GM12865 (cell line): ENCODE results near the gene ZNF518B.

Experiments used
- DNase-seq: peaks from one replicate; pipeline ENCODE4 v3.0.0; 2010; ENCODE audit warnings: low read depth
- H3K4me3 ChIP-seq: 2 replicates; pipeline ENCODE4 v1.5.1; 2011; ENCODE audit warnings: mild to moderate bottlenecking, low read depth, low read length, control low read depth
- TF ChIP-seq, protein P1 (sequence below): IDR thresholded peaks from 2 replicates; pipeline ENCODE4 v1.5.1; 2011; ENCODE audit warnings: low read length, control low read depth, low read depth, inconsistent platforms; ENCODE audit not compliant: insufficient read depth; ENCODE audit errors: missing control alignments

ZNF518B gene

DNA sequence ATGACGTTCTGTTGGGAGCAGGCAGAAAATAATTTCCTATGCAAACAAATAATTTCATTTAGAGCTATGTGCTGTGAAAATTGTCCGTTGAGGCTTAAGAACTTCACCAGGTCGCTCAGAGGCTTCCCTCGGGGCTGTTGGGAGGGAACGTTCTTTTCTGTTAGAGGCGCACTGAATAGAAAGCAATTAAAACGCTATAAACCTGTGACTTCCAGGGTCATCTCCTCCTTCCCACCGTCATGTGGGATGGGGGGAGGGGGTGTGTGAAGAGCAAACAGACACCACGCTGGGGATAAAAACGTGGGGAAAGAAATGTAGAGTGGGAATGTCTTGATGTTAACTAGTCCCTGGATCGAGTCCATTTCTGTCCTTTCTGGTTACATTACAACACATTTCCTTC, 35.2 kb upstream of the ZNF518B start:
- no peak for DNase-seq
- H3K4me3 ChIP-seq = no peak overlapping the region
- TF ChIP-seq, protein P1, sequence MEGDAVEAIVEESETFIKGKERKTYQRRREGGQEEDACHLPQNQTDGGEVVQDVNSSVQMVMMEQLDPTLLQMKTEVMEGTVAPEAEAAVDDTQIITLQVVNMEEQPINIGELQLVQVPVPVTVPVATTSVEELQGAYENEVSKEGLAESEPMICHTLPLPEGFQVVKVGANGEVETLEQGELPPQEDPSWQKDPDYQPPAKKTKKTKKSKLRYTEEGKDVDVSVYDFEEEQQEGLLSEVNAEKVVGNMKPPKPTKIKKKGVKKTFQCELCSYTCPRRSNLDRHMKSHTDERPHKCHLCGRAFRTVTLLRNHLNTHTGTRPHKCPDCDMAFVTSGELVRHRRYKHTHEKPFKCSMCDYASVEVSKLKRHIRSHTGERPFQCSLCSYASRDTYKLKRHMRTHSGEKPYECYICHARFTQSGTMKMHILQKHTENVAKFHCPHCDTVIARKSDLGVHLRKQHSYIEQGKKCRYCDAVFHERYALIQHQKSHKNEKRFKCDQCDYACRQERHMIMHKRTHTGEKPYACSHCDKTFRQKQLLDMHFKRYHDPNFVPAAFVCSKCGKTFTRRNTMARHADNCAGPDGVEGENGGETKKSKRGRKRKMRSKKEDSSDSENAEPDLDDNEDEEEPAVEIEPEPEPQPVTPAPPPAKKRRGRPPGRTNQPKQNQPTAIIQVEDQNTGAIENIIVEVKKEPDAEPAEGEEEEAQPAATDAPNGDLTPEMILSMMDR = no peak

DNA sequence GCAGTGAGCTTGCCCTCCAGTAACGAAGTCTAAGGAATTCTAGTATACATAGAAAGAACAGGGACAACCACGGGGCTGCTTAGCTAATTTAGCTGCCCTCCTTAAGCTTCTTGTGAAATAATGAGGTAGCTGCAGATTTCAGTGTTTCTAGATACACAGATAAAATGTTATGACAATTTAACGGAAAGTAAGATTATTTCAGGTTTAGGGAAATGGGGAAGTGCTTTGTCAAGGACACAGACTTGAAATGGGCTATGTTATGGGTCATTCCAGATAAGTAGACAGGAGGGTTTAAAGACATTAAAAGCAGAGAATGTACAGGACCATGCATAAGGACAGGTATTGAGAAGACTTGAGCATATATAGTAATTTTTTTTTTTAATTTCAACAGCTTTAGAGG, 34.2 kb upstream of the ZNF518B start:
- H3K4me3 ChIP-seq = no peak overlapping the region
- DNase-seq = no peak
- TF ChIP-seq, protein P1 = no peak

DNA sequence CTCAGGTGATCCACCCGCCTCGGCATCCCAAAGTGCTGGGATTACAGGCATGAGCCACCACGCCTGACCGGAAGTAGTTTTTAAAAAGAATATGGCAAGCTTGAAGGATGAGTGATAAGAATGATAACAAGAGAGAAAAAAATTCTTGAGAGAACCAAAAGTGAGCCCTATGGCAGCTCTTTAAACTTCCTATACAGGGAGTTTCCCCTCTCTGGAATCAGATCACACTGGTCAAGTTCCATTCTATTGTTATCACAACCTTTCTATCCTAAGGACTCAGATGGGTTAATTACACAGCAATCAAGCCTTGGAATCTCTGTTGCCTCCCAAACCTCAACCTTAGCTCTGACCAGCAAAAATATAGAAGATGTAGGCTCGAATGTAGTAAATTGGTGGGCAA, 33.8 kb upstream of the ZNF518B start:
- TF ChIP-seq, protein P1 = no peak
- no peak overlapping the region for H3K4me3 ChIP-seq
- no peak for DNase-seq

DNA sequence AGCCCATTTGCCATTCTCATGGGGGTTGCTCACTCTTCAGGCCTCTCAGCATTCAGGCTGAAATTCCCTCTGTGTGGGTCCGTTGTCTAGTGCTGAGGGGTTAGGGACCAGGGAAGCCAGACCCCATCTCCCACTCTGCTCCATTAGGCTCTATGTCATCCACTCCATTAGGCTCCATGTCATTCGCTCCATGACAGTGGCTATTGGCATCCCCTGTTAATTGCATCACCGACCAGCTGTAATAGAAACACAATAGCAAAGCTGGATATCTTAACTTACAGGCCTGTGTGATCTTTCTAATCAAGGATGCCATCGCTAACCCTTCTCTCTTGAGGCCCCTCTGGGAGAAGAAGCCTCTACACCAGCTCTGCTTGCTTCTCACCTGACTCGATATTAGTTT, 25.7 kb upstream of the ZNF518B start:
- TF ChIP-seq, protein P1 = no peak
- DNase-seq = no peak
- no peak overlapping the region for H3K4me3 ChIP-seq

DNA sequence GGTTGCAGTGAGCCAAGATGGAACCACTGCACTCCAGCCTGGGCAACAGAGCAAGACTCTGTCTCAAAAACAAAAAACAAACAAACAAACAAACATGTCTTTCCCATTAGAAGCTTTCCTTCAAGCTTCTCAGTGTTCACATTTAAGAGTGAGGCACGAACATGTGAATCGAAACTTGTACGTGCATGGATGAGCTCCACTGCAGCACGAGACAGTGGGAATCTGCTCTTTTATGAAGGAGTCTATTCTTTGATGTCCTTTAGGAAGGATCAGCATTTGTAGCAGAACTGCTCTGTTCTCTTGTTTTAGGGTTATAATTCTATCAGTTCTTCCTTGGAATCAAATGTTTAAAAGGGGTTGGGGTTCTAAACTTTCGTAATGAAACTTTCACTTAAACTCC, 23.4 kb upstream of the ZNF518B start:
- DNase-seq = no peak
- H3K4me3 ChIP-seq = no peak overlapping the region
- TF ChIP-seq, protein P1 = no peak

DNA sequence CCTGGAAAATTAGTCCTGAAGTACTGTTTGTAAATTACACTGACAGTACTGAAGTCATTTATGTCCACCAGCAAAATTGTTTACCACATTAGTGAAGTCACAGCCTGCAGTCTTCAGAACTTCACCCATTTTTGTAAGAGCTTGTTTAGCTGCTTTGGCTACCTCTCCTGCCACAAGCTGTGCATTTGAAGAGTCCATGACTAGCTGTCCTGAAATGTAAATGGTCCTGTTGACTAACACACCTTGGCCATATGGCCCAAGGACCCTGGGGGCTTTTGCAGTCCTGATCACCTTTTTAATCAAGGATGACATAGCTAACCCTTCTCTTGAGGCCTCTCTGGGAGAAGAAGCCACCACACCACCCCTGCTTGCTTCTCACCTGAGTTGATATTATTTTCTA, 21.4 kb upstream of the ZNF518B start:
- TF ChIP-seq, protein P1 = no peak
- DNase-seq = no peak
- H3K4me3 ChIP-seq = no peak overlapping the region

DNA sequence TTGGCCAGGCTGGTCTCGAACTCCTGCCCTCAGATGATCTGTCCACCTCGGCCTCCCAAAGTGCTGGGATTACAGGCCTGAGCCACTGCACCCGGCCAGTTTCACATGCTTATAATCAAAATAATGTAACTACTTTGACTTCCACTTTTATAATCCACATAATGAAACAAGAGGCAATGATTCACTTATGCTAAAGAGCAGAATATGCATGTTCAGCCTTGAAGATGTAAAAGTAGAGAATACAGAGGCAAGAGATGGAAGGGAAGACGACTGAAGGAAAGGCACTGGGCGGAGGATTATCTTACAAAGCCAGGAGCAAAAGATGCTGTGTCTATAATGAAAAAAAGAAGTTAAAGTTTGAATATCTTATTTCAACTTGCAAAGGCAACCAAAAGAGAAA, 13.3 kb upstream of the ZNF518B start:
- no peak overlapping the region for H3K4me3 ChIP-seq
- DNase-seq = no peak
- TF ChIP-seq, protein P1 = no peak
